Pancreas (tissue), 10 donors: ENCODE measurements around the gene TMEM123. TPM values are rescaled to one million over a fixed set of nuclear protein-coding genes. Genes with fewer than 3 reads are reported as not detected.

Source experiments
- ATAC-seq, 4 donors: fragments of 200-7000 bp; cut with Tn5 transposase; one replicate each; pipeline versions ENCODE4 v1.8.0 to v1.9.1; 2020; ENCODE audit warnings: mild to moderate bottlenecking in 4 of 4, moderate library complexity in 4 of 4
- DNase-seq, 6 donors: peaks; one replicate each; pipeline ENCODE4 v3.0.0-alpha.2; 2020
- FAIRE-seq: peaks from 2 replicates; lab custom pipeline; 2012; peaks lifted over from hg19 to GRCh38; lab: Jason Lieb, UNC
- H3K27ac ChIP-seq, 4 donors: fragments of 200-600 bp; sonication (generic); 1 replicate in 3 of 4; 2 replicates in 1 of 4; pipeline versions ENCODE4 v1.5.0 to v1.8.0; 2020
- H3K27me3 ChIP-seq, 4 donors: fragments of 200-600 bp; one replicate each; pipeline ENCODE4 v1.8.0; 2021
- H3K36me3 ChIP-seq, 3 donors: fragments of 200-600 bp; sonication (generic) in 1 of 3; one replicate each; pipeline versions ENCODE4 v1.5.0 to v1.8.0; 2020 to 2021
- H3K4me1 ChIP-seq, 3 donors: fragments of 200-600 bp; one replicate each; pipeline ENCODE4 v1.8.0; 2021
- H3K4me3 ChIP-seq, 4 donors: fragments of 200-600 bp; sonication (generic) in 2 of 4; one replicate each; pipeline versions ENCODE4 v1.5.0 to v1.8.0; 2020 to 2021
- H3K9me3 ChIP-seq, 4 donors: fragments of 200-600 bp; one replicate each; pipeline ENCODE4 v1.8.0; 2021
- WGBS, 2 donors: extraction: QIAGEN DNeasy Blood & Tissue Kit; methylation state at CpG; one replicate each; pipeline ENCODE4 v1.1.7; 2013; 5-methylcytosine and 5-hydroxymethylcytosine counted together
- intact Hi-C, 3 donors: fragments of 100-400 bp; cut with DNase I; formaldehyde crosslinking; loops; one replicate each; pipeline versions ENCODE4 v1.11.1 to v1.14.2; 2022
- polyA plus RNA-seq, 2 donors: library from polyadenylated mRNA; stranded (reverse); fragments of 200-250 nt; gene quantifications; one replicate each; pipeline ENCODE4 v1.2.3, GENCODE V29; 2013
- total RNA-seq, 6 donors: library from RNA; stranded (reverse); fragmentation: NEBNext Ultra II Directional in 4 of 6; extraction: Animal tissue kit (Norgen Biotek cat#: 25700) in 4 of 6; gene quantifications; one replicate each; pipeline versions ENCODE4 v1.2.1 to v1.2.4, GENCODE V29; 2021 to 2023
- TF ChIP-seq, protein P1 (sequence below), 4 donors: fragments of 200-600 bp; sonication (generic) in 3 of 4; IDR thresholded peaks; one replicate each; pipeline versions ENCODE4 v1.5.0 to v1.8.0; 2021; ENCODE audit warnings: antibody characterized with exemption in 4 of 4
- donor health status: healthy with polysubstance abuse.
- donor health status: DM: no; HTN: no; CAD: no; lungs with moderate emphysema.
- donor health status: DM: no; HTN: no; CAD: no.
- donor health status: control.
- donor health status: control.
- donor health status: Bipolar disorder and iron deficiency.
- donor health status: DM: yes; HTN: yes; CAD: no.
- donor health status: DM: no; HTN: no; CAD: no.
- donor health status: DM: no; HTN: no; CAD: no.
- donor health status: DM: yes; HTN: yes; CAD: no.

Gene TMEM123
- total and polyA plus RNA-seq, 8 donors = 18.7 to 122 (median 55.2) TPM

DNA sequence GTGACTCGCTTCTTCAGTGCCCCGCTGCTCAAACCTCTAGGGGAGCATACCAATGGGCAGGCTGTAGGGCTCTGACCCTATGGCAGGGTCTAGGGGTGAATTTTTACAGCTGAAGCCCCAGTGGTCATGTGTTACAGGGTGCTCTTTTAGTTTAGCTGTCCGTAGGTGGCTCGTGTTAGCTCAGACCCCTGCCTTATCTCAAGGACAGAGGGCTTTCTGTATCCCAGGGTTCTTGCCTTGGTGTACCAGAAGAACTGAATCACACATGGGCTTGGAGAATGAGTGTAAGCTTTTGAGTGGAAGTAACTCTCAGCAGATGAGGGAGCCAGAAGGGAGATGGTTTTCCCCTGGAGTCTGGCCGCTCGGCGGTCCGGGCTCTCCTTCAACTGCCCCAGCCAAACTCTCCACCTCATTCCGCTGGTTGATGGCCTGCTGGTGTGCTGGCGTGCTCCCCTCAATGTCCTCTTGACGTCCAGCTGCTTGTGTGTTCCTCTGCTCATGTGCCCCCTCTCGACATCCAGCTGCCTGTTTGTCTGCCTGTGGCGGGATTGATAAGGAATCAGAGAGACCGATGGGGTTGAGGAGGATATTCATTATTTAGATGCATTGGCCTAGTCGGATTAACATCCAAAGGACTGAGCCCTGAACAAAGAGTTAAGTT, 68.0 kb downstream of the TMEM123 start:
- Histone ChIP-seq H3K4me3 (no peak overlapping the region), H3K27me3 (no peaks in the 10 kb centered on the region), H3K9me3 (no peaks in the 10 kb centered on the region), H3K36me3 (peaks cover 0 to 24% (median 0%) of the 10 kb centered on the region in 3 donors), H3K27ac (no peak overlapping the region), H3K4me1 (peaks cover 0 to 7% (median 0%) of the 10 kb centered on the region in 3 donors)
- peak in 1 of 4 donors; percentile 13 for ATAC-seq
- FAIRE-seq = no peak
- TF ChIP-seq, protein P1, sequence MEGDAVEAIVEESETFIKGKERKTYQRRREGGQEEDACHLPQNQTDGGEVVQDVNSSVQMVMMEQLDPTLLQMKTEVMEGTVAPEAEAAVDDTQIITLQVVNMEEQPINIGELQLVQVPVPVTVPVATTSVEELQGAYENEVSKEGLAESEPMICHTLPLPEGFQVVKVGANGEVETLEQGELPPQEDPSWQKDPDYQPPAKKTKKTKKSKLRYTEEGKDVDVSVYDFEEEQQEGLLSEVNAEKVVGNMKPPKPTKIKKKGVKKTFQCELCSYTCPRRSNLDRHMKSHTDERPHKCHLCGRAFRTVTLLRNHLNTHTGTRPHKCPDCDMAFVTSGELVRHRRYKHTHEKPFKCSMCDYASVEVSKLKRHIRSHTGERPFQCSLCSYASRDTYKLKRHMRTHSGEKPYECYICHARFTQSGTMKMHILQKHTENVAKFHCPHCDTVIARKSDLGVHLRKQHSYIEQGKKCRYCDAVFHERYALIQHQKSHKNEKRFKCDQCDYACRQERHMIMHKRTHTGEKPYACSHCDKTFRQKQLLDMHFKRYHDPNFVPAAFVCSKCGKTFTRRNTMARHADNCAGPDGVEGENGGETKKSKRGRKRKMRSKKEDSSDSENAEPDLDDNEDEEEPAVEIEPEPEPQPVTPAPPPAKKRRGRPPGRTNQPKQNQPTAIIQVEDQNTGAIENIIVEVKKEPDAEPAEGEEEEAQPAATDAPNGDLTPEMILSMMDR (IDR thresholded peaks at IDR 0.05) = no peak
- WGBS, 2 donors = 72 to 76% methylated on average over 15 of the region's 15 CpGs
- intact Hi-C loops = no loop called here
- DNase-seq = no peak

DNA sequence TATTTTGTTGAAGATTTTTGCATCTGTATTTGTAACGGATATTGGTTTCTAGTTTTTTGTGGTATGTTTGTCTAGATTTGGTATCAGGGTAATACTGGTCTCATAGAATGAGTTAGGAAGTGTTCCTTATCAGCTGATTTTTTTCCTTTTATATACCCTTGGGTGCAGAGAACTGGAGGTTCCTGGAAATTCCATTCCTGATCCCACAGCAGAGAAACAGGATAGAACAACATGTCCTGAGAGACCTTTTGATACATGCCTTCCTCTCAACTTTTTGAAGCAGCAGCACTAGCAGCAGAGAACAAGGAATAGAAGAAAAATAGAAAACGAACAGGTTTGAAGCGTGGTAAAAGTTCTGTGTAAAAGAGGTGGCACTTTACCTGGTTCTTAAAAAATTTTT, 68.7 kb downstream of the TMEM123 start:
- no peaks in the 10 kb centered on the region for H3K9me3 ChIP-seq
- H3K27ac ChIP-seq = no peak overlapping the region
- TF ChIP-seq, protein P1 (IDR thresholded peaks at IDR 0.05) = no peak
- FAIRE-seq = no peak
- 82 to 89% methylated on average over 3 of the region's 3 CpGs for WGBS, 2 donors
- no peak for ATAC-seq
- DNase-seq = no peak
- intact Hi-C loops = no loop called here
- H3K36me3 ChIP-seq = peaks cover 0 to 23% (median 0%) of the 10 kb centered on the region in 3 donors
- H3K4me1 ChIP-seq = peaks cover 0 to 7% (median 0%) of the 10 kb centered on the region in 3 donors
- no peaks in the 10 kb centered on the region for H3K27me3 ChIP-seq
- H3K4me3 ChIP-seq = no peak overlapping the region

DNA sequence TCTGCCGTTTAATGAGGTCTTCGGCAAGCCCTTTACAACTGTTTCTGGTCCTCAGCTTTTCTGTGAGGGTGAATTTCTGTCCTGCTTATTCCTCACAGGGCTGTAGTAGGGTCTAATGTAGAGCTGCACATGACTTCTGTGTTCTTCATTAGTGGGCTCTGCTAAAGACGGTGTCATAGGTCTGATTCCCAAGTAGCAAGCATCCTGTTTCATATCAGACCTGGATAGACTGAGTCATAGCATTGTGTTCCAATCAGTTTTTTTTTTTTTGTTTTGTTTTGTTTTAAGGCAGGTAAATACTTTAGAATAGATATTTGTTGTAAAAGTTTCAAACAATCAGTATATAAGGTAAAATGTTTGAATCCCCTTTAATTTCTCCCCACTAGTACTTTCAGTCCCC, 70.2 kb downstream of the TMEM123 start:
- TF ChIP-seq, protein P1 (IDR thresholded peaks at IDR 0.05) = no peak
- no peak for FAIRE-seq
- 78 to 79% methylated on average over 3 of the region's 3 CpGs for WGBS, 2 donors
- H3K36me3 ChIP-seq = peaks cover 0 to 30% (median 7%) of the 10 kb centered on the region in 3 donors
- H3K4me1 ChIP-seq = peaks cover 0 to 7% (median 4%) of the 10 kb centered on the region in 3 donors
- no peaks in the 10 kb centered on the region for H3K27me3 ChIP-seq
- no peak for ATAC-seq
- H3K9me3 ChIP-seq = no peaks in the 10 kb centered on the region
- intact Hi-C loops = no loop called here
- no peak overlapping the region for H3K27ac ChIP-seq
- DNase-seq = no peak
- H3K4me3 ChIP-seq = no peak overlapping the region

DNA sequence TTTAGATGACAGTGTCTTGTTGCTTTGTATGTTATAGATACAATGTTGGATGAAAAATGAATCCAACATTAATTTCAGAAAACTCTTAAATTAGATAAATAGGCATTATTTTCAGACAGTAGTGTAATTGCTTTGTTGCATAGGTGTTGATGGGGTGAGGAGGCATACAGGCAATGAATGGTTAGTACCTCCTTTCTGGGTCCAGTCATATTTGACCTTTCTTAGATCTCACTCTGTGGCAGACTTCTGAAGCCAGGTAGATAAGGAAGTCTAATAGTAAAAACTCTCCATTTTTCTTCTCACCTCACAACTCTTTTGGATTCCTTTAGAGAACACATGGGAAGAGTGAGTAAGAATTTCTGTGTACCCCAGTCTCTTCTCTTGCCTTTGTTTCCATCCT, 73.7 kb downstream of the TMEM123 start:
- DNase-seq (no peak), ATAC-seq (no peak), FAIRE-seq (no peak)

More for the DNA sequence above, 73.7 kb downstream of the TMEM123 start:
- Histone ChIP-seq H3K27me3 (no peaks in the 10 kb centered on the region), H3K4me3 (no peak overlapping the region), H3K4me1 (peaks cover 0 to 15% (median 13%) of the 10 kb centered on the region in 3 donors), H3K36me3 (peaks cover 0 to 30% (median 9%) of the 10 kb centered on the region in 3 donors), H3K9me3 (no peaks in the 10 kb centered on the region), H3K27ac (no peak overlapping the region)
- intact Hi-C loops = no loop called here
- TF ChIP-seq, protein P1 (IDR thresholded peaks at IDR 0.05) = no peak
